ENCODE results near the gene ABLIM2. TPM values are rescaled to one million over a fixed set of nuclear protein-coding genes. Genes with fewer than 3 reads are reported as not detected.

Gene ABLIM2
- total RNA-seq, 2 experiments from 2014 or later, result 0.76 TPM; not detected in 1

DNA sequence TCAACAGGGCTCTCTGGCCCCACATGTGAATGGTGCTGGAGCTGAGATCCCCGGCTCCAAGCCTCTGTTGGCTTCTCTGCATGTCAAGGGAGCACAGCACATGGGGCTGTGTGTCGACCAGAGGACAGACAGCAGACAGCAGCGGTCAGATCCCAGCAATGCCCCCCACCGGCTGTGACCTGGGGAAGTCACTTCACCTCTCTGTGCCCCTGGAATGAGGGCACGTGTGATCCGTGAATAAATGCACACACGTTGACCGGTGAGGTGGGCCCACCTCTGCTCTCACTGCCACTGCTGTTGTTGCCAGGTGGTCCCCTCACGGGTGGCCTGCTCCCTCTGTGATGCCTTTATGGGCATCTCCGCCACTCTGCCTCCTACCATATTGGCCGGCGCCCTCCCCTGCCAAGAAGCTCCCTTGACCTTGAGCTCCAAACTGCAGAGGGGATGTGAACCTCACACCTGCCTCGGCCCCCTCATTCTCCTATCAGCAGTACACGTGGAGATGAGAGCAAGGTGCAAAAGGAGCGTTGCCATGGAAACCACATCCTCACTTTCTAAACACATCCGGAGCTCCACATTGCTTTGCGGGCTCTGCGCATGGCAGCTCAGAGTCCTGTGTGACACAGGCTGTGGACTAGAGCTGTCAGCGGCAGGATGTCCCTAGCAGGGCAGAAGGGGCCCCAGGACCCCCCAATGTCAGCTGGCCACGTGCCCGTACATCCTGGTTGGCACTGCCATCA, 75.4 kb downstream of the ABLIM2 start:
- TF ChIP-seq, protein P1, sequence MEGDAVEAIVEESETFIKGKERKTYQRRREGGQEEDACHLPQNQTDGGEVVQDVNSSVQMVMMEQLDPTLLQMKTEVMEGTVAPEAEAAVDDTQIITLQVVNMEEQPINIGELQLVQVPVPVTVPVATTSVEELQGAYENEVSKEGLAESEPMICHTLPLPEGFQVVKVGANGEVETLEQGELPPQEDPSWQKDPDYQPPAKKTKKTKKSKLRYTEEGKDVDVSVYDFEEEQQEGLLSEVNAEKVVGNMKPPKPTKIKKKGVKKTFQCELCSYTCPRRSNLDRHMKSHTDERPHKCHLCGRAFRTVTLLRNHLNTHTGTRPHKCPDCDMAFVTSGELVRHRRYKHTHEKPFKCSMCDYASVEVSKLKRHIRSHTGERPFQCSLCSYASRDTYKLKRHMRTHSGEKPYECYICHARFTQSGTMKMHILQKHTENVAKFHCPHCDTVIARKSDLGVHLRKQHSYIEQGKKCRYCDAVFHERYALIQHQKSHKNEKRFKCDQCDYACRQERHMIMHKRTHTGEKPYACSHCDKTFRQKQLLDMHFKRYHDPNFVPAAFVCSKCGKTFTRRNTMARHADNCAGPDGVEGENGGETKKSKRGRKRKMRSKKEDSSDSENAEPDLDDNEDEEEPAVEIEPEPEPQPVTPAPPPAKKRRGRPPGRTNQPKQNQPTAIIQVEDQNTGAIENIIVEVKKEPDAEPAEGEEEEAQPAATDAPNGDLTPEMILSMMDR (conservative IDR thresholded peaks at IDR 0.05; ENCODE audit: low read length), result no peak
- TF ChIP-seq EZH2phosphoT487 (IDR thresholded peaks at IDR 0.05; ENCODE audit: borderline replicate concordance, low read depth, low read length), result no peak
- Histone ChIP-seq H3K4me2 (ENCODE audit: low read length) (no peak overlapping the region), H2AFZ (ENCODE audit: low read length) (no peak overlapping the region), H3K36me3 (ENCODE audit: insufficient read depth, low read length) (no peaks in the 10 kb centered on the region), H3K79me2 (ENCODE audit: insufficient read depth, low read depth, low read length) (no peaks in the 10 kb centered on the region), H3K4me1 (ENCODE audit: insufficient read depth, low read length, poor library complexity, severe bottlenecking) (no peaks in the 10 kb centered on the region), H3K9me2 (ENCODE audit: insufficient read depth, low read length) (no peaks in the 10 kb centered on the region), H3K4me3 (ENCODE audit: low read depth, low read length, poor library complexity, severe bottlenecking) (no peak overlapping the region), H3K27ac (ENCODE audit: low read depth, low read length, poor library complexity, severe bottlenecking) (no peak overlapping the region), H3K9me3 (ENCODE audit: low read length) (no peaks in the 10 kb centered on the region), H4K20me1 (ENCODE audit: insufficient read depth, low read length) (no peaks in the 10 kb centered on the region)
- CTCF ChIA-PET (ENCODE audit: unreplicated experiment), result interaction anchor here (0.6 kb wide), 1 partner anchor 568 kb away, joined by 3 read pairs; no protein-coding TSS in a partner anchor
- intact Hi-C loops (cut with micrococcal nuclease; ENCODE audit: unreplicated experiment), result no loop called here
- BruUV-seq (replicated peaks), result no TSS peak
- DNase-seq (ENCODE audit: low spot score), result no peak
- POLR2A ChIA-PET, result no interaction called here

DNA sequence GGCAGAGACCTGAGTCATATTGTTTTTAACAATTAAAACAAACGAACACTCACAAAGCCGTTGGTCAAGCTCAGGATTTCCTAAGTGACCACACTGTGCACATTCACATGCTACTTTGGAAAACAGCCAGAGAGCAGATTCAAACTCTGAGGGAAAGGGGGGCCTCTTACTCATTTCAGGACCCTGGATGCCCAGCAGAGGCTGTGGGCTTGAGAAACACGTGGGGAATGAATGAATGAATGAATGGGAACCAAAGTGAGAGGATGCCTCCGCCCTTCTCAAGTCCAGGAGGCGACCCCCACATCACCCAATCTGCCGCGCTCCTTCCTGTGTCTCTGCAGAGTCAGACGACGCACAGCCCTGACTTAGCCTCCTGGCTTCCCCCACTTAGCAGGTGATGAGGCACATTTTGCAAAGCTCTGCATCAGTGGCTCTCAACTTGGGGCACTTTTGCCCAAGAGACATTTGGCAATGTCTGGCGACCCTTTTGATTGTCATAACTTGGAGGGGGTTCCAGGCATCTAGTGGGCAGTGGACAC, 76.0 kb downstream of the ABLIM2 start:
- no peaks in the 10 kb centered on the region for H3K4me1 ChIP-seq (ENCODE audit: insufficient read depth, low read length, poor library complexity, severe bottlenecking)
- no peak for DNase-seq (ENCODE audit: low spot score)
- no peak overlapping the region for H3K4me3 ChIP-seq (ENCODE audit: low read depth, low read length, poor library complexity, severe bottlenecking)
- H3K4me2 ChIP-seq (ENCODE audit: low read length), result no peak overlapping the region
- H3K9me2 ChIP-seq (ENCODE audit: insufficient read depth, low read length), result no peaks in the 10 kb centered on the region
- TF ChIP-seq, protein P1 (conservative IDR thresholded peaks at IDR 0.05; ENCODE audit: low read length), result no peak
- TF ChIP-seq EZH2phosphoT487 (IDR thresholded peaks at IDR 0.05; ENCODE audit: borderline replicate concordance, low read depth, low read length), result no peak
- ChIA-PET CTCF (ENCODE audit: unreplicated experiment) (no interaction called here), POLR2A (no interaction called here)
- no peaks in the 10 kb centered on the region for H3K79me2 ChIP-seq (ENCODE audit: insufficient read depth, low read depth, low read length)
- no peaks in the 10 kb centered on the region for H3K9me3 ChIP-seq (ENCODE audit: low read length)
- H3K36me3 ChIP-seq (ENCODE audit: insufficient read depth, low read length), result no peaks in the 10 kb centered on the region
- intact Hi-C loops (cut with micrococcal nuclease; ENCODE audit: unreplicated experiment), result no loop called here
- H2AFZ ChIP-seq (ENCODE audit: low read length), result no peak overlapping the region
- no peaks in the 10 kb centered on the region for H4K20me1 ChIP-seq (ENCODE audit: insufficient read depth, low read length)
- BruUV-seq (replicated peaks), result no TSS peak
- no peak overlapping the region for H3K27ac ChIP-seq (ENCODE audit: low read depth, low read length, poor library complexity, severe bottlenecking)
